ENCODE data around the gene CPO.

DNA sequence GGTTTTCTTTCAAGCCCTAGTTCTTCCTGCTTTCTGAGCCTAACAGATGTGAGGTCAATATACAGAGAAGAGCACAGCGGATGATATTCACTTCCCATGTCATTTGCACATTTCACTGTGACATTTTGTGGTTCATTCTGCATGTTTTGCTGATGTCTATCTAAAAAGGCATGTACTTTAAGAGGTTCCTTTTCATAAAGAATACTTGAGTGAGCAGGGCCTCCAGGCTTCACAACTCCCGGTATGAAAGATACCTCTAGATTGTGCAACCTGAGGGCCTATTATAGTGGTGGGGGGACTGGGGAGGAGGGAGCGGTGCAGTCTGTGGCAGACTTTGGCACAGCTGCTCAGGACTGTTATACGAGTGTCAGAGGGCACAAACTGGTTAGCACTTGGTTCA lies 54.6 kb downstream of the CPO start:
- TF ChIP-seq, protein P1, sequence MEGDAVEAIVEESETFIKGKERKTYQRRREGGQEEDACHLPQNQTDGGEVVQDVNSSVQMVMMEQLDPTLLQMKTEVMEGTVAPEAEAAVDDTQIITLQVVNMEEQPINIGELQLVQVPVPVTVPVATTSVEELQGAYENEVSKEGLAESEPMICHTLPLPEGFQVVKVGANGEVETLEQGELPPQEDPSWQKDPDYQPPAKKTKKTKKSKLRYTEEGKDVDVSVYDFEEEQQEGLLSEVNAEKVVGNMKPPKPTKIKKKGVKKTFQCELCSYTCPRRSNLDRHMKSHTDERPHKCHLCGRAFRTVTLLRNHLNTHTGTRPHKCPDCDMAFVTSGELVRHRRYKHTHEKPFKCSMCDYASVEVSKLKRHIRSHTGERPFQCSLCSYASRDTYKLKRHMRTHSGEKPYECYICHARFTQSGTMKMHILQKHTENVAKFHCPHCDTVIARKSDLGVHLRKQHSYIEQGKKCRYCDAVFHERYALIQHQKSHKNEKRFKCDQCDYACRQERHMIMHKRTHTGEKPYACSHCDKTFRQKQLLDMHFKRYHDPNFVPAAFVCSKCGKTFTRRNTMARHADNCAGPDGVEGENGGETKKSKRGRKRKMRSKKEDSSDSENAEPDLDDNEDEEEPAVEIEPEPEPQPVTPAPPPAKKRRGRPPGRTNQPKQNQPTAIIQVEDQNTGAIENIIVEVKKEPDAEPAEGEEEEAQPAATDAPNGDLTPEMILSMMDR (IDR thresholded peaks at IDR 0.05) = no peak
- TF ChIP-seq POLR2A (IDR thresholded peaks at IDR 0.05; ENCODE audit: low read depth) (no peak), EP300 (IDR thresholded peaks at IDR 0.05) (no peak)

All from esophagus muscularis mucosa (tissue), 4 donors.